ENCODE measurements around the gene MED8. TPM values are rescaled to one million over a fixed set of nuclear protein-coding genes. Genes with fewer than 3 reads are reported as not detected.
"Not testable (repeated sequence)": the region's sequence is repeated elsewhere in the genome, so short reads cannot be mapped to it uniquely, and the experiment has no call there.

MED8 gene
- polyA plus RNA-seq, 3 donors, result 40.0 to 41.5 (median 40.0) TPM

DNA sequence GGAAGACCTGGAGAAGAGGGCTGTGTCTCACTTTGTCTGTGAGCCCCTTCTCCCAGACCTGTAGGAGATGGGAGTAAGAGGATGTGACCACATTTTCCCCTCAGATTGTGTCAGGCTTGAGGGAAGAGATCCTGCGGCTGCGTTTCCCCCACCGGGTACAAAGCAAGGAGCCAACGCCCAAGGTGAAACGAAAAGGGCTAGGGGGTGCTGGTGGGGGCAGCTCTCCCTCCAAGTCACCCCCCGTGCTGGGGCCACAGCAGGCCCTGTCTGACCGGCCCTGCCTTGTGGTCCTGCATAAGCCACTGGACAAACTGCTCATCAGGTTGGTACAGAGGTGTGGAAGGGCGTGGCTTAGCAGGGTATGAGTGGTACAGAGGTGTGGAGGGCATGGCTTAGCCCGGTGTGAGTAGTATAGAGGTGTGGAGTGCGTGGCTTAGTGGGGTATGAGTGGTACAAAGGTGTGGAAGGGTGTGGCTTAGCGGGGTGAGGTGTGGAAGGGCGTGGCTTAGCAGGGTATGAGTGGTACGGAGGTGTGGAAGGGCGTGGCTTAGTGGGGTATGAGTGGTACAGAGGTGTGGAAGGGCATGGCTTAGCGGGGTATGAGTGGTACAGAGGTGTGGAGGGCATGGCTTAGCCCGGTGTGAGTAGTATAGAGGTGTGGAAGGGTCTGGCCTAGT lies 33.5 kb upstream of the MED8 start:
- no peak for DNase-seq (ENCODE audit: low read depth in 3 of 3, low spot score in 2 of 3)

DNA sequence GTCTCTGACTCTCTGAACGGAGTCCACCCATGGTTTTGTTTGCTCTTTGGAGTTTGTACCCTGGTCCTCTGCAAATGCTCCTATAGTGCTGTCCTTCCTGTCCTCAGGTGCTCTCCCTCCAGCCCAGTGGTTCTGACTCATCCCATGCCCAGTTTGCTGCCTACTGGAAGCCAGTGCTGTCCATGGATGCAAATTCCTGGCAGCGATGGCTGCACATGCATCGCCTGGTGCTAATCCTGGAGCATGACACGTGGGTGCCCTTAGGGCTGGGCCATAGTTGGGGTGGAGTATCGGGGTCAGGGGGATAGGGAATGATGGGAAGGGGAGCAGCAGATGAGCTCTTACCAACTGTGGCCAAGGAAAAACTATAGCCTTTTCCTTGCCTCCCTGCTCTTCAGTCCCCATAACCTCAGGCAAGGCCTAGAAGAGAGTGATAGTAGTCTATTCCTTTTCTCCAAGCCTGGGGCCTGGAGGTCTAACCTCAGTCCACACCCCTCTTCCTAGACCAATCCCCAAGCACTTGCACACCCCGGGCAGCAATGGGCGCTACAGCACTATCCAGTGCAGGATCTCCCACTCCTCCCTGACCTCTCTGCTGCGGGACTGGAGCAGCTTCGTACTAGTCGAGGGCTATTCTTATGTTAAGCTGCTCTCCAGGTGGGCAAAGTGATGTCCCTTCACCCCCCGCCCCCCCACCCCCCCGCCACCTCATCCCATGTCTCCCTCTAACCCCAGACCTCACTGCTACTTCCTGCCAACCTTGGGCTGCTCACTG lies 32.6 kb upstream of the MED8 start:
- no peak for DNase-seq (ENCODE audit: low read depth in 3 of 3, low spot score in 2 of 3)

DNA sequence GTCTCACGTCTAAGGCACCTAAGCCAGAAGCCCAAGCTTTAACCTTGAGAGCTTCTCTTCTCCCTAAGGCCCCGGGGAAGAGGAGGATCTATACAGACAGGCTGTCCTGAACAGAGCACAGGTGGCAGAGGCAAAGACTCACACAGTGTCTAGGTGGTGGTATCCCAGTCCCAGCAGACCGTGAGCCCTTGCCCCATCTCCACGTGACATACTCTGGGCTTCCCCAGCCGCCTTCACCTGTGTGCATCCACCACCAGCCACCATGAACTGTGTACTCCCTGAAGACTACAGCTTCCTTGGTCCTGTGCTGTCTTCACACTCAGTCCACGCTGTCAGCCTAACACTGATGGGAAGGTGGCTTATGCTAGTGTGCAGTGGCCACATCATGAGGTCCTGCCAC lies 31.8 kb upstream of the MED8 start:
- DNase-seq (ENCODE audit: low read depth in 3 of 3, low spot score in 2 of 3), result no peak

DNA sequence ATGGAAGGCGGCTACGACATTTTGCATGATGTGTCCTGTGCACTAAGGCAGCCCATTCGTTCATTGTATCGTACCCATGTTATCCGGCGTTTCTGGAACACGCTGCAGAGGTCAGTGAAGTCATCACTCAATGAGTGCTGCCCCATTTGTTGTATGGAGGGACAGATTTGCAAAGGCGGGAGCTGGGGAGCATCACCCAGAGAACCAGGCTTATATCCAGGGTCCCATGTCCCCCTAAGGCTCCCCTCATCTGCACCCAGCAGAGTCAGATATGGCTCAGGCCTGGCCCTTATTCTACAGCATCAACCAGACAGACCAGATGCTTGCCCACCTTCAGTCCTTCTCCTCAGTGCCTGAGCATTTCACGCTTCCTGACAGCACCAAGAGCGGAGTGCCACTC lies 31.3 kb upstream of the MED8 start:
- no peak for DNase-seq (ENCODE audit: low read depth in 3 of 3, low spot score in 2 of 3)

DNA sequence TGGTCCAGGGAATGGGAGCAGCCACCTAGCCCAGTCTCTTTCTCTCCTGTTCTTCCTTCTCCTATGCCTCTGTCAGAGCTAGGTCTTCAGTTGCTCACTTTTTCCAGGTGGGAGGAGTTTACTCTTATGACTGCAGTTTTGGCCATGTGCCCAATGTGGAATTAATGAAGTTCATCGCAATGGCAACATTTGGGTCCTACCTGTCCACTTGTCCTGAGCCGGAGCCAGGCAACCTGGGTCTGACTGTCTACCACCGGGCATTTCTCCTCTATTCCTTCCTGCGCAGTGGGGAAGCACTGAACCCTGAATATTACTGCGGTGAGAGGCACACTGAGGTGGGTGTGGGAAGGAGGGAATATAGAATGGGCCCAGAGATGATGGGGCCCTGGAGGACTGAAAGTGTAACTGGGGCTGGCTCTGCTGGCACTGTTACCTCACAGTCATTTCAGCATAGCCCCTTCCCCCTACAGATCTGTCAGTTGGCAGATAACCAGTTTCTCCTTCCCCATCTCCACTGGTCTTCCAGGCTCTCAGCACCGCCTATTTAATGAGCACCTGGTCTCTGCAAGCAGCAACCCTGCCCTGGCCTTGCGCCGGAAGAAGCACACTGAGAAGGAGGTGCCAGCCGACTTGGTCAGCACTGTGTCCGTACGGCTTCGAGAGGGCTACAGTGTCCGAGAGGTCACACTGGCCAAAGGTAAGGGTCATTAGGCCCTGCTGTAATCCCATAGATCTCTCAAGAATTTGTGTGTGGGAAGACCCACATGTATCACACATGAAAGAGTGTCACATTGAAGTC lies 30.2 kb upstream of the MED8 start:
- no peak for DNase-seq (ENCODE audit: low read depth in 3 of 3, low spot score in 2 of 3)

- no peak for DNase-seq (ENCODE audit: low read depth in 3 of 3, low spot score in 2 of 3)
These were observed 29.3 kb upstream of the MED8 start for GRCh38 chr1:43418858-43419257.

GRCh38 chr1:43415901-43416300 lies 26.3 kb upstream of the MED8 start:
- DNase-seq (ENCODE audit: low read depth in 3 of 3, low spot score in 2 of 3), result no peak

- peak in 1 of 3 donors; percentile 21 for DNase-seq (ENCODE audit: low read depth in 3 of 3, low spot score in 2 of 3)
These were observed 25.1 kb upstream of the MED8 start for GRCh38 chr1:43414634-43415223.

DNA sequence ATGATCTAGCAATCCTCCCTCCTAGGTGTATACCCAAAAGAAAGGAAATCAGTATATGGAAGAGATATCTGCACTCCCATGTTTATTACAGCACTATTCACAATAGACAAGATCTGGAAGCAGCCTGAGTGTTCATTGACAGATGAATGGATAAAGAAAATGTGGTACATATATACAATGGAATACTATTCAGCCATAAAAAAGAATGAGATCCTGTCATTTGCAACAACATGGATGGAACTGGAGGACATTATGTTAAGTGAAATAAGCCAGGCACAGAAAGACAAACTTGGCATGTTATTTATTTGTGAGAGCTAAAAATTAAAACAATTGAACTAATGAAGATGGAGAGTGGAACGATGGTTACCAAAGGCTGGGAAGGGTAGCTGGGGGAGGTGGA lies 23.8 kb upstream of the MED8 start:
- not testable (repeated sequence) for DNase-seq (ENCODE audit: low read depth in 3 of 3, low spot score in 2 of 3)

DNA sequence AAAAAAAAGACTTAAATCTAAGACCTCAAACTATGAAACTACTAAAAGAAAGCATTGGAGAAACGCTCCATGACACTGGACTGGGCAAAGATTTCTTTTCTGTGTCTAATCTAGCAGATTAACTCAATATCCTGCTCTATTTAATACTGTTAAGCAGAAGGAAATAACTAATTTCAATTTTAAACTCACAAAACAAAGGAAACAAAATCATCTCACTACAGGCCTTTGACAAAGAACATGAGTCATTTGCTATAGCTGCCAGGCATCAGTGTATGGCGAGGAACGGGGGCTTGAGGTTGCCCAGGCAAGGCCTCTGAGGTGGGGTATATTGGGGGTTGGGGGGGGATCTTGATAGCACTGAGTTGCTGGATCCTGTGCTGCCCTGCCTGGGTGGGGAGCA lies 21.0 kb upstream of the MED8 start:
- no peak for DNase-seq (ENCODE audit: low read depth in 3 of 3, low spot score in 2 of 3)

- no peak for DNase-seq (ENCODE audit: low read depth in 3 of 3, low spot score in 2 of 3)
These were observed 16.3 kb upstream of the MED8 start for GRCh38 chr1:43405876-43406234.

DNA sequence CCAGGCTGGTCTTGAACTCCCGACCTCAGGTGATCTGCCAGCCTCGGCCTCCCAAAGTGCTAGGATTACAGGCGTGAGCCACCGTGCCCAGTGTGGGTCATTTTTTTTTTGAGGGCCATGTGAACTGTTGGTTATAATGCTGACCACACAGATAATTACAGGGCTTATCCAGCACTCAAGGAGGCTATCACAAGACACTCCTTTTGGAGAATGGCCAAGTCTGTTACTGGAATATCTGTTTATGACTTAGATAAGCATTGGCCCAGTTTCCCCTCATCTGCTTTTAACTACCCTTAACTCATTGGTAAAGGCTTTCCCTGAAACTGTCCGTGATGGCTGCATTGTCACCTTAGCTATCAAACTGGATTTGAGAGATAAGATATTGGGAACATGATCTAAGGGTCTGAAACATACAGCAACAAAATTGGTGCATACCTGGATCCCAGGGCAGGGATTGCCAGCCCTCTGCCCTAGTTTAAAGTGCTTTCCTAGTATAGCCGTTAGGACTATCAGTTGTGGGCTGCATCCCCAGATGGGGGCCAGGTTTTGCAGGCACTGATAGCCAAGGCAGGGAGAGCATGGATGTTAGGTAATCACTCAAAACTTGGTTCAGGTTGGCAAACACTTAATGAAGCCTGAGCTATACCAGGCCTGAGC lies 15.7 kb upstream of the MED8 start:
- DNase-seq (ENCODE audit: low read depth in 3 of 3, low spot score in 2 of 3), result no peak

DNA sequence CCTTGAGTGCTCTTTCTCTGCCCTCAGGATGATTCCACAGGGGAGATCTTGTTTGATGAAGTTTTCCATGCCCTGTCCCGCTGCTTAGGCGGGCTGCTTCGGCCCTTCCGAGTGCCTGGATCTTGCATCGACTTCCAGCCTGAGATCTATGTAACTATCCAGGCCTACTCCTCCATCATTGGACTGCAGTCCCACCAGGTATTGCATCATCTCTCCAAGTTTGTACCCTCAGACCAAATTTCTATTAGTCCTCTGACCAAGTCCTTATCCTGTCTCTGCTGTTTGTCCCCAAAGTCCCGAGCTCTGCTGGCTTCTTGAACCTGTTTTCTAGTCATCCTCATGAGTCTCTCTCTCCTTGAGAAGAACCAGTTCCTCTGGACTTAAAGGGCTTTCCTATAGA lies 14.8 kb upstream of the MED8 start:
- DNase-seq (ENCODE audit: low read depth in 3 of 3, low spot score in 2 of 3), result no peak

DNA sequence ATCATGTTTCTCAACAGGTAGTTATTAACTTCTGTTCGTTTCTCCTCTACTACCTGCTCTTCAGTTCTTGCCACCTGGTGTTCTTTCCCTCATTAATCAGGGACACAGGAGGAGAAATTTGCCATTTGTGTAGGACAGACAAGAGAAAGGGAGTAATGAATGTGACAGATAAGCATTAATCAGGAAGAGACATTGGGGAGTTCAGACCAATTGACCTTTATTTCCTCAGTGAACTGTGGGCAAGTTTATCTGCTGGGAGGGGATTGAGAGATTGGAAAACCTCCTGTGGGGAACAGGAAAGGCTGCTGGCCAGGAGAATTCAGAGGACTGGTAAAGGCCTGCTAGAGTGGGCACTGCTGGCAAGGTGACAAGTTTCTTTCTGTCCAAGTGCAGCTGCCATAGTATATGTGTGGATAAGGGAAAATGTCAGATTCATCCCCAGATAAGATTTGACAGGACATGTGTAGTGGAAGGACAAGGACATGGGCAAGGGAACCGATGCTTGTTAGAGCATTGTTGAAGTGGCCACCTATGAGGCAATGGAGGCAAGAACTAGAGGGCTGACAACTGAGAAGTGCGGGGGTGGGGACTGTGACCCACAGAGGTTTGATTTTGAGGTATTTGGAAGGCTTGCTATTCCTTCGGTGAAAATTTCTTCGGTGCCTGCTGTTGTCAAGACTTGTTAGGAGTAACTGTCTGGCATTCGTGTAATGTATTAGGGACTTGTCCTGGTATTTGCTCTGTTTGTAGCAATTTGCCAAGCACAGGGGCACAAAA lies 12.7 kb upstream of the MED8 start:
- no peak for DNase-seq (ENCODE audit: low read depth in 3 of 3, low spot score in 2 of 3)

DNA sequence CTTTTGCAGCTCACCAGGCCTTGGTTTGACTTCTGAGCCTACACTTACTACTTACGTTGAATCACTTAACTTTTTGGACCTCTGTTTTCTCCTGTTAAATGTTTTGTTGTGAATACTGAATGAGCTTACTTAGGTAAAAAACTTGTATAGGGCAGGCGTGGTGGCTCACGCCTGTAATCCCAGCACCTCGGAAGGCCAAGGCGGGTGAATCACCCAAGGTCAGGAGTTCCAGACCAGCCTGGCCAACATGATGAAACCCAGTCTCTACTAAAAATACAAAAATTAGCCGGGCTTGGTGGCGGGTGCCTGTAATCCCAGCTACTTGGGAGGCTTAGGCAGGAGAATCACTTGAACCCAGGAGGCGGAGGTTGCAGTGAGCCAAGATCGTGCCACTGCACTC lies 10.8 kb upstream of the MED8 start:
- not testable (repeated sequence) for DNase-seq (ENCODE audit: low read depth in 3 of 3, low spot score in 2 of 3)

- no peak for DNase-seq (ENCODE audit: low read depth in 3 of 3, low spot score in 2 of 3)
These were observed 8.6 kb upstream of the MED8 start for GRCh38 chr1:43398227-43398626.

DNA sequence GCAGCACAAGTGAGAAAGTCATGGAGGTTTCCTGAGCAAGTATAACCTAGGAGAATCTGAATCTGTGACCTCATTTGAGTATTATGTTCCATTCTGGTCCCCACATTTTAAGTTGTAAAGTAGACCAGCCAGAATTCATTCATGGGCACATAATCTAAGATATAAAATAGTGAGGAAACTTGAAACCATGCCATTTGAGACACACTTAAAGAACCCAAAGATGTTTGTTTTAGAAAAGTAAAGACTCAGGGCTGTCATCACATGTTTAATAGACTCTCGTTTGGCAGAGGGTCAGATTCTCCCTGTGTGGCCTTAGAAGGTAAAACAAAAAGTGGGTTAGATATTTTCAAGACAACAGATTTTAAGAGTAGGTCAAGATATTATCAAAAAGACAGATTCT lies 6.5 kb upstream of the MED8 start:
- no peak for DNase-seq (ENCODE audit: low read depth in 3 of 3, low spot score in 2 of 3)

DNA sequence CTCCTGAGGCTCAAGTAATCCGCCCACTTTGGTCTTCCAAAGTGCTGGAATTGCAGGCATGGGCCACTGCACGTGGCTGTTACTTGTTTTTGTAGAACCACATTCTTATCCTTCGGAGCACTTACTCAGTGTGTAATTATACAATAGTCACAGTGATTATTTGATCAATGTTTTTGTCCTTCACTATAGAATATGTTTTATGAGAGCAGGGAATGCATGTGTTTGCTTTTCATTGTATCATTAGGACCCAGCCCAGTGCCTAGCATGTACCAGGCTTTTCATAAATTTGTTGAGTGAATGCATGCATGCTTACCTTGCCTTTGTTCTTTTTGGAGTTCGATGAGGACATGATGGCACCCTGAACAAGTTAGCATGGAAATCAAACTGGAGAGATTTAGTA lies 5.9 kb upstream of the MED8 start:
- no peak for DNase-seq (ENCODE audit: low read depth in 3 of 3, low spot score in 2 of 3)

DNA sequence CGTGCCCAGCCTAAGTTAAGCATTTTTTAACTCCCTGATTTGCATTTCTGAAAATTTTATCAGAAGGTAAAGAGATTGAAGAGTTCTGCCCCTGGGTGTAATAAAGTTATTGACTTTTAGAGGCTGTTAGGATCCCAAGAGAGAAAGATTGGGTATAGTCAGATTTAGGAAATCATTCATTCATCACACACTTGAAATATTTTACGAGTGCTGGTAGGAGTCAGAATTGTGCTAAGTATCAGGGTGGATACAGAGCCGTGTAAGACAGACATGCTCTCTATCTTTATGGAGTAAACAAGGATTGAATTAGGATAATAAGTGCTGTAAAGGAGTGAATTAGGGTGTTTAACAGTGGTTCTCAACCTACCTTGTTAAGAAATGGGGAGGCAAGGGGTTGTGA lies 3.1 kb upstream of the MED8 start:
- no peak for DNase-seq (ENCODE audit: low read depth in 3 of 3, low spot score in 2 of 3)

DNA sequence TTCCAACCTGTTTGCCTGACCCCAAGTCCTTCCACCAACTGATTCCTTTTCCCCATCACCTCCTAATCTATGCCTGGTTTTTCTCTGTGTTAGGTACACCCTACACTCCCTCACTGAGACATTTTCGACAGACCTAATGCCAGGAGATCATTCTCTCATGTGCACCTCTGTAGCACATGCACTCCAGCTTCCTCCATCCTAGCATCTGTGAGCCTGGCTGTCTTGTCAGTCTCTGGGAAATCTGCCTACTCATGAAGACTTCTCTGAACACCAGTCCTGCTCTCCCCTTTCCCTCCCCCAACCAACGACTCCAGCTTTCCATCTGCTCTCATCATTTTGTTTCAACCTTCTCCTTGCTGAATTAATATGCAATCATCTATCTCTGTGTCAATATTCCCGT lies 987 bp downstream of the MED8 start:
- DNase-seq (ENCODE audit: low read depth in 3 of 3, low spot score in 2 of 3), result no peak

All from right renal cortex interstitium (tissue), 3 donors.